SK-N-MC (cell line): ENCODE measurements around the gene BICC1.

Experiments used
- DNase-seq: peaks from one replicate; pipeline ENCODE4 v3.0.0-alpha.2; 2011; ENCODE audit warnings: low read depth, low spot score
- H3K27ac ChIP-seq: fragments of 200-600 bp; sonication (generic); 2 replicates; pipeline ENCODE4 v1.5.1; 2016; ENCODE audit warnings: mixed run types
- H3K36me3 ChIP-seq: fragments of 200-600 bp; sonication (generic); 2 replicates; pipeline ENCODE4 v1.6.1; 2017; ENCODE audit warnings: antibody characterized with exemption, low read length, mixed read lengths; ENCODE audit not compliant: insufficient read depth
- H3K4me3 ChIP-seq: fragments of 200-600 bp; sonication (generic); 2 replicates; pipeline ENCODE4 v1.5.1; 2016
- H3K9ac ChIP-seq: fragments of 200-600 bp; sonication (generic); 2 replicates; pipeline ENCODE4 v1.8.0; 2017; ENCODE audit warnings: mixed run types, mixed read lengths; ENCODE audit not compliant: insufficient read length
- H3K9me3 ChIP-seq: fragments of 200-600 bp; sonication (generic); 2 replicates; pipeline ENCODE4 v1.6.1; 2017; ENCODE audit warnings: low read depth, mild to moderate bottlenecking, antibody characterized with exemption, low read length, moderate library complexity, mixed read lengths
- EZH2 ChIP-seq: fragments of 200-600 bp; sonication (generic); IDR thresholded peaks from one replicate; pipeline ENCODE4 v1.6.1; 2017; ENCODE audit warnings: antibody characterized with exemption
- FOXP2 ChIP-seq: optimal IDR thresholded peaks from 2 replicates; pipeline ENCODE3; 2011; ENCODE audit warnings: mild to moderate bottlenecking, moderate library complexity; ENCODE audit not compliant: insufficient read depth; ENCODE audit errors: extremely low read length, control extremely low read depth
- POLR2AphosphoS5 ChIP-seq: IDR thresholded peaks from 2 replicates; pipeline ENCODE4 v1.6.1; 2012; ENCODE audit warnings: mild to moderate bottlenecking, low read depth, low read length, borderline replicate concordance

The BICC1 gene

DNA sequence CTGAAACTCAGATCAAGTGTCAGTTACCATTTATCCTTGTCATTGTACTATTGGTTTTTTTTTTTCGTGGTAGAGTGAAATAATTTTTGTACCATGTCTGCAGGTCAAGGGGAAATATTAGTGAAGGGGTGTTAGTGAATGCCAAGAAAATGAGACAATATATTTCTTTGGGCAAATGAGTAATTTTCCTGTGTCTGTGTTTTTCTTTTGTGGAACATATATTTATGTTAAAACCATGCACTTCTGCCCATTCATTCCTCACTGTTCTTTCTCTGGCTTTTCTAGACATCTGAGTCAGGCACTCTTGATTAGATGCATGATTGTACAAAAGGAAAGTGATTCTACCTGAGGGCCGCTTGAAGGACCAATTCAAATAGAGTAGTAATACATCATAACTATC is 161.6 kb downstream of the BICC1 start:
- Histone ChIP-seq H3K9me3 (no peaks in the 10 kb centered on the region), H3K27ac (no peak overlapping the region), H3K9ac (no peak overlapping the region), H3K4me3 (no peak overlapping the region), H3K36me3 (no peaks in the 10 kb centered on the region)
- DNase-seq, result no peak
- TF ChIP-seq FOXP2 (no peak), POLR2AphosphoS5 (no peak), EZH2 (no peak)

- Histone ChIP-seq H3K27ac (no peak overlapping the region), H3K36me3 (no peaks in the 10 kb centered on the region), H3K9me3 (no peaks in the 10 kb centered on the region), H3K9ac (no peak overlapping the region), H3K4me3 (no peak overlapping the region)
- TF ChIP-seq EZH2, result no peak
- TF ChIP-seq POLR2AphosphoS5, result no peak
- no peak for TF ChIP-seq FOXP2
- no peak for DNase-seq
Observed at GRCh38 chr10:58675321-58675720, 162.6 kb downstream of the BICC1 start.

DNA sequence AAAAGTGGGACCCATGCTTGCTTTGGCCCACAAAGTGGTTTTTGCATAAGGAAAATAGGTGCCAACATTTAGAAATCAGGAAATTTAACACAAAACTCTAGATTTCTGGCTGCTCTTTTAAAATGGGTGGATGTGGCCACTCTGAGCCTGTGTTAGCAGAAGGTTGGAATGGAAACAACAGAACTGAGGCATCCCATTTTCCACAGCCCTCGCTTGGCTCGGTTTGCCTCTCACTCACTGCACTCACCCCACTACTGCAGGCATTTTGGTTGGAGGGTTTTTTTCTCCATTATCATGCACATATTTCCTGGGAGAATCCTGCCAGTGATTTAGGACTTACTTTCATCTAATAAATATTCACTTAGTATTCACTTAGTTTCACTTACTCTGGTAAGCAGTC is 178.9 kb downstream of the BICC1 start:
- Histone ChIP-seq H3K36me3 (no peaks in the 10 kb centered on the region), H3K9ac (no peak overlapping the region), H3K9me3 (no peaks in the 10 kb centered on the region), H3K27ac (no peak overlapping the region), H3K4me3 (no peak overlapping the region)
- no peak for DNase-seq
- TF ChIP-seq POLR2AphosphoS5, result no peak
- no peak for TF ChIP-seq EZH2
- no peak for TF ChIP-seq FOXP2

GRCh38 chr10:58693919-58694318 is 181.2 kb downstream of the BICC1 start:
- no peak for TF ChIP-seq FOXP2
- Histone ChIP-seq H3K36me3 (no peaks in the 10 kb centered on the region), H3K27ac (no peak overlapping the region), H3K9me3 (no peaks in the 10 kb centered on the region), H3K4me3 (no peak overlapping the region), H3K9ac (no peak overlapping the region)
- no peak for DNase-seq

DNA sequence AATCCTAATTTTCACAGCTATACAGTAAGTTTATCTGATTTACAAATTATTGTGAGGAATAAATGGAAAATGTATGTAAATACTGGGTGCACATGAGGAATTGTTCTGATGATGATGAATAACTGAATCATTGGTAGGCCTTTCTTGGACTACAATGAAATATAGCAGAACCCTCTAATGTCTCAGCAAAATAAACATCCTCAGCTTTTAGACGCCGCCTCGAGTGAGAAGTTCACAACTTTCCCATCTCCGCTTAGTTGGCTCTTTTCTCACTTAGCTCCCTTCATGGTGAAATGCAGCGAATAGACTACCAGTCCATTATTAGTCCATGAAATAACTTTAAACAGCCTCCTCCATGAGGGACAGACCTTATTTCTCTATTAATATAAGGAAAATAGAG is 182.3 kb downstream of the BICC1 start:
- Histone ChIP-seq H3K9ac (no peak overlapping the region), H3K27ac (no peak overlapping the region)
- TF ChIP-seq FOXP2, result no peak
- no peak for TF ChIP-seq POLR2AphosphoS5
- TF ChIP-seq EZH2, result no peak

GRCh38 chr10:58696736-58697135 is 184.1 kb downstream of the BICC1 start:
- H3K9me3 ChIP-seq, result no peaks in the 10 kb centered on the region
- H3K36me3 ChIP-seq, result no peaks in the 10 kb centered on the region
- no peak for DNase-seq
- TF ChIP-seq POLR2AphosphoS5 (no peak), EZH2 (no peak), FOXP2 (no peak)
- no peak overlapping the region for H3K27ac ChIP-seq
- H3K9ac ChIP-seq, result no peak overlapping the region
- no peak overlapping the region for H3K4me3 ChIP-seq

More for the DNA sequence above, 182.3 kb downstream of the BICC1 start:
- Histone ChIP-seq H3K36me3 (no peaks in the 10 kb centered on the region), H3K4me3 (no peak overlapping the region), H3K9me3 (no peaks in the 10 kb centered on the region)
- DNase-seq, result no peak

DNA sequence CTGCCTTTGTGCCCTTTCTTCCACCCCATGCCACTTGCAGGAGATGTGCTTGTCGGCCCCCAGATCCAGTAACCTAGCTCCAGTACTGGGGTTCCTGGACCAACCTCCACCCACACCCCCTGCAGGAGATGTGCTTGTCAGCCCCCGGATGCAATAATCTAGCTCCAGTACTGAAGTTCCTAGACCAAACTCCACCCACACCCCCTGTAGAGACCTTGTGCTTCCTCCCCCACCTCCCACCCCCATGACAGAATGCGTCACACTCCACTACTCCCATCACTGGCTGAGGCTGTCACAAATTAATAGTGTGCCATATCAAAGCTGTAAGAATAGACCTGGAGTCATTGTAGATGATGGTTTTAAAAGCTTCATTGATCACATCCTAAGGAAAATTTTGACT is 185.0 kb downstream of the BICC1 start:
- no peak overlapping the region for H3K27ac ChIP-seq
- H3K9me3 ChIP-seq, result no peaks in the 10 kb centered on the region
- DNase-seq, result no peak
- H3K36me3 ChIP-seq, result no peaks in the 10 kb centered on the region
- TF ChIP-seq EZH2 (no peak), POLR2AphosphoS5 (no peak), FOXP2 (no peak)
- no peak overlapping the region for H3K9ac ChIP-seq
- H3K4me3 ChIP-seq, result no peak overlapping the region

- Histone ChIP-seq H3K9ac (no peak overlapping the region), H3K27ac (no peak overlapping the region), H3K4me3 (no peak overlapping the region), H3K9me3 (no peaks in the 10 kb centered on the region), H3K36me3 (no peaks in the 10 kb centered on the region)
- TF ChIP-seq EZH2, result no peak
- no peak for TF ChIP-seq POLR2AphosphoS5
- TF ChIP-seq FOXP2, result no peak
- no peak for DNase-seq
Observed at GRCh38 chr10:58698777-58699356, 186.2 kb downstream of the BICC1 start.

- Histone ChIP-seq H3K4me3 (no peak overlapping the region), H3K9ac (no peak overlapping the region), H3K9me3 (no peaks in the 10 kb centered on the region), H3K27ac (no peak overlapping the region), H3K36me3 (no peaks in the 10 kb centered on the region)
- no peak for TF ChIP-seq FOXP2
- no peak for TF ChIP-seq EZH2
- no peak for TF ChIP-seq POLR2AphosphoS5
- DNase-seq, result no peak
Observed at GRCh38 chr10:58700591-58700990, 187.9 kb downstream of the BICC1 start.
